T47D (cell line): ENCODE data around the gene RPL27.
A peak's percentile ranks its signal among the peaks of the same experiment; 100 is the strongest.
"Not testable (repeated sequence)": the region's sequence is repeated elsewhere in the genome, so short reads cannot be mapped to it uniquely, and the experiment has no call there.

Source experiments
- DNase-seq, 2 experiments: peaks; one replicate each; pipeline versions ENCODE4 v3.0.0 to v3.0.0-alpha.2; 2011 to 2012; ENCODE audit warnings: low read depth in 1 of 2, low spot score in 1 of 2
- JUND ChIP-seq: IDR thresholded peaks from 2 replicates; pipeline ENCODE4 v1.6.1; 2012; ENCODE audit warnings: low read depth
- in situ Hi-C: cut with HindIII; loops from 2 replicates; pipeline ENCODE4 v1.10.0; 2016; ENCODE audit warnings: low sequenced_read_pairs, low pct_unique_long_range_greater_than_20kb

RPL27 gene

DNA sequence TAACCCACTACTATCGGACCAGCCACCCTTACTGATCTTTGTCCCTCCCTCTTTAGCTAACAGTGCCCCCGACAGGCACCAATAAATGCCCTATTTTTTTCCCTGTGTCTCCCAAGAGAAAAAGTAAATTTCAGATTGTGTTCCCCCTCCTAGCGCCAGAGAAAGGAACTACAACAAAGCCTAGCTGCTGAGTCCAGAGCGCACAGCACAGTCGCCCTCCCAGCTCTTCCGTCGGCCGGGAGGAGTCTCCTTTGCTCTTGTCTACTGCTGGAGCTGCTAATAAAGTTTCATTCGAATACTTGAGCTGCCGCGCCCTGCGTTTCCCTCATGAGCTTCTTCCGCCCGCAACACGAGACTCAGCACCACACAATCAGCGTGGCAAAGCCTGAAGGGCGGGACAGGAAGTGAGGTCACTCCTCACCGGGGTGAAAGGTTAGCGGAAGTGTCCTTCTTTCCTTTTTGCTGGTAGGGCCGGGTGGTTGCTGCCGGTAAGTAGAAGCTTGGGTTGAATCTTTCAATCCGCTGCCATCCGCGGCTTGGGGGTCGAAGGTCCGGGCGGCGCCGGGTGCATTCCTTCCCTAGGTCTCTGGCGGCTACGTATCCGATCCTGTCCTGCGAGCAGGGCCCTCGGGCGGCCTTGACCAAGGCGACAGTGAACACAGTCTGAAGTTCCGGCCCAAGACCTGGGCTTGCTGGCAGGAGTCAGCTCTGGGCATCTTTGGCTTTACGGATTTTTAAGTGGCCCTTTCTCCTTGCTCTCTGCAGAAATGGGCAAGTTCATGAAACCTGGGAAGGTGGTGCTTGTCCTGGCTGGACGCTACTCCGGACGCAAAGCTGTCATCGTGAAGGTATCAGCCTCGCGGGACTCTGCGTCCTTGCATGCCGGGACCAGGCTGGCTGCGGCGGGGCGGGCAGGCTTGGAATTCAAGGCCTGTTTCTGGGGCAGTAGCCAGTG lies at the start of gene RPL27:
Gene RPL27 (plus strand): TSS at position 436 of the 955 bp plus-strand sequence. CDS start 332 bp downstream, at position 768.
- in situ Hi-C loops: no loop called here
- no peak for TF ChIP-seq JUND
- peak; percentile 88 to 100 for DNase-seq

DNA sequence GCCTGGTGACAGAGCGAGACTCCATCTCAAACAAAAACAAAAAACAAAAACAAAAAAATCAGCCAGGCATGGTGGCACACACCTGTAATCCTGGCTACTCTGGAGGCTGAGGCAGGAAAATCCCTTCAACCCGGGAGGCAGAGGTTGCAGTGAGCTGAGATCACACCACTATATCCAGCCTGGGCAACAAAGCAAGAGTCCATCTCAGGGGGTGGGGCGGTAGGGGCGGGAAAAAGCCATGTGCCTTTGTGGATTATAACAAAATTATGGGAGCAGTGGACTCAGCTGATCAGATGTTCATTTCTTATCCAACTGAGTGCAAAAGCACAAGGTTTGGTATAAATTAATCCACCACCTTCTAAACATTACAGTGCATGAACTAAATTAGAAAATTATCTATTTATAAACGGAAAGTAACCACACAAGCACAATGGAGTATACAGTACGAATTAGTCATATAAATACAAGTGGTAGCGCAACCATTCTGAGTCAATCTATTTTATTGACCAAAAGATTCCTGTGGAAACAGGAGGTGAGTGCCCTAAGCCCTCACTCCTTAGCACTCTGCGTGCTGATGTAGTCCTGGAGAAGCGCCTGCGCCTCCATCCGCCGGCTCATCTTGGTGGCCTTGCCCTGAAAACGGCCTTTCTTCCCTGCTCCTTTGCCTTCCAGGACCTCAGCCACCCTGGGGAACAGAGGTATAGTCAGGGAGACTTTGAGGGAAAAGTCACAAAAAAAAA lies 48.0 kb upstream of the RPL27 start:
- no peak for DNase-seq
- no peak for TF ChIP-seq JUND
- in situ Hi-C loops: no loop called here

DNA sequence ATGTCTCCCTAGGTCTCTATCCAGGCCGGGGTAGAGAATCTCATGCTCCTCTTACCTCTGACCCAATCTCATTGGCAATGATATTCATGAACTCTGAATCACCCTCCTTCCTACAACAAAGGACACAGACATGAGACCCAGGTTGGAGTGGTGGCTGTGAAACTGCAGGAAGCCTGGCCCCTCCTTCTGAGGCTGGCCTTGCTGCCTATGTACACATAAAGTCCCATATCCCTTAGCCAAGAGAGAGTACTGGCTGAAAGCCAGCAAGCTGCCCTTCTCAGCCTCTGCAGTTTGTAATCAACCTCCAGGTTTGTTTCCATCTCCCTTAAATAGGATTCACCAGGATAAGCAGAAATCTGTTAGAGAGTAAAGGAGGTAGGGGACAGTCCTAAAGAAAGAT lies 44.5 kb upstream of the RPL27 start:
- DNase-seq: no peak
- TF ChIP-seq JUND: no peak
- in situ Hi-C loops: no loop called here

DNA sequence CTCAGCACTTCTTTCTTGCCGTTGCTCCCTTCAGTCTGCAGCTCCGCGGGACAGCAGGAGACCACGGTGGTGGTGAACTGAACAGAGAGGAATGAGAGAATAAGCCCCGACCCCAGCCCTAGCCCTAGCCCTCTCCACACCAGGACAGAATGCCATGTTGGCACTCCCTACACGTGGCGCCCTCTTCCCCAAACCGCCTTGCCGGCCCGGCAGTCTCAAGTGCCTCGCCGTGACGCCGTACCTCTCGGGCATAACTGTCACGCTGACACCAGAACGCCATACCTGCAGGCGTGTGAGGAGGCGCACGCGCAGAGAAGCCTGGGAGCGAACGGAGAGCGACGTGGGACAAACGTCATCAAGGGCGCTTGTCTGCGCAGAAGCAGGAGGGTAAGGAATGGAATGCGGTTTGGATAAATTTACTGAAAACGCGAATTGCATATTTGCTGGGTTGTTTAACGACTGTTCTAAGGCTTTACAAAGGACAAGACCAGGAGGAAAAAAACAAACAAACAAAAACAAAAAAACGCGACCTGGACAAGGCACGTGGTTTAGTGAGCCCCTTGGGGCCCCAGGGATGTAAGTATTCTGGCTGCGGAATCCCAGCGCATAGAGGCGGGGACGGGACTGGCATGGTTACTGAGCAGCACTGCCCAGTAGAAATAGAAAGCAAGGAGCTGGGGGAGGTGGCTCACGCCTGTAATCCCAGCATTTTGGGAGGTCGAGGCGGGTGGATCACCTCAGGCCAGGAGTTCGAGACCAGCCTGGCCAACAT lies 33.9 kb upstream of the RPL27 start, which contains the start of gene AARSD1:
Gene AARSD1 (minus strand): TSS at position 294 of the 772 bp plus-strand sequence. CDS start 14 bp downstream, at position 280.
- DNase-seq: peak; percentile 89 to 97
- in situ Hi-C loops: no loop called here

DNA sequence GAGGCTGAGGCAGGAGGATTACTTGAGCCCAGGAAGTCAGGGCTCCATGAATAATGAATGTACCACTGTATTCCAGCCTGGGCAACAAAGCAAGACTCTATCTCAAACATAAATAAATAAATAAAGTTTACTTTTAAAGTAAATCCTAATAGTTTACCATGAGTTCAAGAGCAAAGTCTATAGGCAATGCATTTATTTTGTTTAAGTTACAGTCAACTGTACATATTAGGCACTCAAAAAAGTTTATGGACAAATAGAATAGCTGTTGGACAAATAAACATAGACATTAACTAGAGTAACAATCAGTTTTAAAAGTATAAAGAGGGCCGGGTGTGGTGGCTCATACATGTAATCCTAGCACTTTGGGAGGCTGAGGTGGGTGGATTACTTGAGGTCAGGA lies 30.3 kb upstream of the RPL27 start:
- in situ Hi-C loops: no loop called here
- DNase-seq: no peak
- TF ChIP-seq JUND: no peak

More for the DNA sequence above, 33.9 kb upstream of the RPL27 start, which contains the start of gene AARSD1:
- no peak for TF ChIP-seq JUND

DNA sequence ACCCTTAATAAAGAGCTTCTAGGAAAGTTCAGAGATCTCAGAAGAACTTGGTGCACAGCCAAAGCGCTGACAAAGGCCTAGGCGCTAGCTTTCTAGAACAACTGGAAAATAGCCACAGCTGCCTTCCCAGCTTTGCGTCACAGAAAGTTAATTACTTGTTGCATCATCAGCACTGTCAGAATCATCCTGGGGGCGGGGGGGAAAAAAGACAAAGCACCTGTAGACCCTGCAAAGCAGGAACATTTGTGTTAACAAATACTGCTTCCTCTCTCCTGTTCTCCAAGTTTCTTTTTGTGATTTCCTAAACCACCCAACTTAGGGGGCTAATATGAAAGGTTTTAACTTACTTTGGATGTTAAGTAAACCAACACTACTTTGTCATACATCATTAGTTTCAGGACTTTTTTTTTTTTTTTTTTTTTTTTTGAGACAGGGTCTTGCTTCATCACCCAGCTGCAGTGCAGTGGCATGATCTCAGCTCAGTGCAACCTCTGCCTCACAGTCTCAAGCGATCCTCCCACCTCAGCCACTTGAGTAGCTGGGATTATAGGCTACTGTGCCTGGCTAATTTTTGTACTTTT lies 29.1 kb upstream of the RPL27 start:
- in situ Hi-C loops: no loop called here
- TF ChIP-seq JUND: no peak
- DNase-seq: no peak

DNA sequence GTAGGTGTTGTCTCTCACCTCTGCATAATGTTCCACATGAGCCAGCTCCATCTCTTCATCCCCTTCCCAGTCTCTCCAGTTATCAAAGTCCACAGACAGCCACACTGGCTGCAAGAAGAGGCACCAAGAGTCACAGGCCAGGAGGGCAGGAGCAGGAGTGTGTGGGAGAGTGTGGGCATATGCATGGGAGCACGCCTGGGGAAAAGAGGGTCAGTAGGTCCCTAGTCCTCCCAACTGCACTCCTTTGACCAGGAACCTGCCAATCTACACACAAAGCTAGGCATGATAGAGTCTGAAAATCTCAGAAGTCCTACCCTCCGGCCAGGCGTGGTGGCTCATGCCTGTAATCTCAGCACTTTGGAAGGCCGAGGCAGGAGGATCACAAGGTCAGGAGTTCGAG lies 26.6 kb upstream of the RPL27 start:
- no peak for TF ChIP-seq JUND
- no peak for DNase-seq
- in situ Hi-C loops: no loop called here

DNA sequence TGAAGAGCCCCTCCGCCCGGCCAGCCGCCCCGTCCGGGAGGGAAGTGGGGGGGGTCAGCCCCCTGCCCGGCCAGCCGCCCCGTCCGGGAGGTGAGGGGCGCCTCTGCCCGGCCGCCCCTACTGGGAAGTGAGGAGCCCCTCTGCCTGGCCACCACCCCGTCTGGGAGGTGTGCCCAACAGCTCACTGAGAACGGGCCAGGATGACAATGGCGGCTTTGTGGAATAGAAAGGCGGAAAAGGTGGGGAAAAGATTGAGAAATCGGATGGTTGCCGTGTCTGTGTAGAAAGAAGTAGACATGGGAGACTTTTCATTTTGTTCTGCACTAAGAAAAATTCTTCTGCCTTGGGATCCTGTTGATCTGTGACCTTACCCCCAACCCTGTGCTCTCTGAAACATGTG lies 24.9 kb upstream of the RPL27 start:
- in situ Hi-C loops, DNase-seq: not testable (repeated sequence)

DNA sequence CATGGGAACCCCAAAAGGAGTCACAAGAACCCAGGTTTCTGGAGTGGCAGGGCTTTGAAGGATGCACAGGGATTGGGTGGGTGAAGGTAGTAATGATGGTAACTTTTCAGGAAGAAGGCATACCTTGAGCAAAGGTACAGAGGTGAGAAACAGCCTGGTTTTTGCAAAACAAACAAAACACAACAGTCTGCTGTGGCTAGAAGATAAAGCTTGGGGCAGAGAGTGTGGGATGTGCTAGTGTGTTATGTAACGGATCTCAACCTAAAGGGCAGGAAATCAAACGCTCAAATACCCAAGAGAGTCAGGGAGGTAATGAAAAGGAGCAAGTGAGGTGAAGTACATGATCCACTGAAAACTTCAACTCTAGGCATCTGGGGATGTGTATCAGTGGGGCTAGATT lies 23.0 kb upstream of the RPL27 start:
- in situ Hi-C loops: no loop called here
- no peak for DNase-seq
- TF ChIP-seq JUND: no peak

DNA sequence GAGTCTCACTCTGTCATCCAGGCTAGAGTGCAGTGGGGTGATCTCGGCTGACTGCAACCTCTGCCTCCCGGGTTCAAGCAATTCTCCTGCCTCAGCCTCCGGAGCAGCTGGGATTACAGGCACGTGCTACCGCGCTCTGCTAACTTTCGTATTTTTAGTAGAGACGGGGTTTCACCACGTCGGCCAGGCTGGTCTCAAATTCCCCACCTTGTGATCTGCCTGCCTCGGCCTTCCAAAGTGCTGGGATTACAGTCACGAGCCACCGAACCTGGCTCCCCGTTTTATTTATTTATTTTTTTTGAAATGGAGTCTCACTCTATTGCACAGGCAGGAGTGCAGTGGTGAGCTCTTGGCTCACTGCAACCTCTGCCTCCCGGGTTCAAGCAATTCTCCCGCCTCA lies 22.5 kb upstream of the RPL27 start:
- in situ Hi-C loops: not testable (repeated sequence)

DNA sequence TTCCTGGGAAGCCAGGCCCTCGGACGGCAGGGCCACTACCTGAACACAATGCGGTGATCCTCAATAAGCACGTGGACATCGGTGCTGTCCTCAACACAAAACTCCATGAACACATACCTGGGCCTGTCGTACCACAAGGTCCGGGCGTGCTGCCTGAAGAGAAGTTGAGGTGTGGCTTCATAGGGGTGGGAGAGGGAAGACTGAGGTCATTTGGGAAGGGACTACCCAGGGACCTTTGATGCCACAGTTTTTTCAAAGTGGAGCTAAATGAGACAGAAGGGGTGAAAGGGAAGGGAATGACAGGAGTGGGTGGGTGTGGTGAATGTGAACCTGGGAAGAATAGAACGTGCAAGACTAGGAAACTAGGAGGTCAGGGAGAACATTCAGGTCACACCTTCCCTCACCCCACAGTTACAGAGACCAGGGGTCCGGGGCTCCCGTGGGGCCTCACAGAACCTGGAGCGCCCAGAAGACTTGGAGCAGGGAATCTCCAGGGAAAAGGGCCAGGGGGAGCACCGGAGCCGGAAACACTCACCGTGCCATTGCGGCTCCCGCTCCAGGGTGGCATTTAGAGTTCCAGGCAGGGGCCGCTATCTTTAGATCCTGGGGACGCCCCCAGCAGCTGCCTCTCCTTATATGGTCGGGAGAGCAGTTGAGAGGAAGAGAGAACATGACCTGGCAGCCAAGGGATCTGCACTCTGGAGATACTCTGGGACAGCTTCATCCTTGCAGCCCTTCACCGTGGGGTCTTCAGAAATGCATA lies 18.5 kb upstream of the RPL27 start, which contains the start of gene PTGES3L:
Gene PTGES3L (minus strand): TSS at position 570 of the 763 bp plus-strand sequence. CDS start 27 bp downstream, at position 543.
- peak in 1 of 2 experiments; percentile 49 for DNase-seq
- no peak for TF ChIP-seq JUND
- in situ Hi-C loops: no loop called here

More for the DNA sequence above, 22.5 kb upstream of the RPL27 start:
- not testable (repeated sequence) for DNase-seq
